ENCODE measurements around the gene LARGE1. TPM values are rescaled to one million over a fixed set of nuclear protein-coding genes. Genes with fewer than 3 reads are reported as not detected.
A peak's percentile ranks its signal among the peaks of the same experiment; 100 is the strongest.

LARGE1 gene
- under 1 TPM; 0.18 to 0.58 TPM for total RNA-seq

DNA sequence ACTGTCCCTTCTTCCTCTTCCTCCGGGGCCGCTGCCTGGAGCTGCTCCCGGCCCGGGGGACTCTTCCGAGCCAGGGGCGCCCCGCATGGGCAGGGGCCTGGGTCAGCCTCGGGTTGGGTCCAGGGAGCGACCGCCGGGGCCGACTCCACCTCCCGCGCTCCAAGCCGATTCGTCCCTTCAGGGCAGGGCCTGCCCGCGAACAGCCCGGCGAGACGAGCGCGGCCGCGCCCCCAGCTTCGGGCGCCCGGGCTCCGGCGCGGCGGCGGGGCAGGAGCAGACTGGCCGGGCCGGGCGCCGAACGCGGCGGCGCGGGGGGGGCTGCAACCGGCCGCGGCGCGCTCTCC lies at the start of gene LARGE1:
Gene LARGE1, minus strand, starts transcription at position 280 of the 344 bp plus-strand sequence.
- ChIA-PET CTCF (interaction anchor here (0.6 kb wide), 1 partner anchor 13 kb away, joined by 3 read pairs; no protein-coding TSS in a partner anchor), POLR2A (no interaction called here)
- no peak for ATAC-seq
- peaks cover 50% of the 10 kb centered on the region for H3K27me3 Mint-ChIP-seq (ENCODE audit: low read depth)
- H3K36me3 Mint-ChIP-seq (ENCODE audit: low read depth): peaks cover 1% of the 10 kb centered on the region
- no peak for DNase-seq
- H3K4me1 Mint-ChIP-seq (ENCODE audit: low read depth): peaks cover 15% of the 10 kb centered on the region
- H3K9me3 Mint-ChIP-seq (ENCODE audit: insufficient read depth): no peaks in the 10 kb centered on the region
- H3K27ac Mint-ChIP-seq: no peak within 1 kb of the TSS
- peak within 1 kb of the TSS; percentile 57 for H3K4me3 Mint-ChIP-seq

DNA sequence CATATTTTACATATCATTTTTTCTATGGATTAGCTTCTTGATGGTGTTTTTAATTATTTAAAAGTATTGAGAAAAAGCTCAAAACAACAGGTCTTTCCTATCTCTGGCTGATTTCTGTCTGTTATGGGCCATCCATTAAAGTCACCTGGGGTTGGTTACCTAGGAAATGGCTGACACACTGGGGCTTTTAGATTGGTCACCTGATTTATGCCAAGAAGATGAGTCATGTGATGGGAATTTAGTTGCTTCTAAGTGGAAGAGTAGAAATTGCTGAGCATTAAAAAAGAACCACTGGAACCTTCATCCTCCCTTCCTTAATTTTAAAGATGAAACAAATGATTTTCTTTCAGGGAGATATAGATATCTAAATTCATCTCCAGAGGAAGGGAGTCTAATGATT lies 48.8 kb upstream of the LARGE1 start:
- DNase-seq (no peak), ATAC-seq (no peak)
- no peaks in the 10 kb centered on the region for H3K4me1 Mint-ChIP-seq (ENCODE audit: low read depth)
- no peaks in the 10 kb centered on the region for H3K27me3 Mint-ChIP-seq (ENCODE audit: low read depth)
- peaks cover 6% of the 10 kb centered on the region for H3K9me3 Mint-ChIP-seq (ENCODE audit: insufficient read depth)
- H3K4me3 Mint-ChIP-seq: no peak overlapping the region
- POLR2A ChIA-PET: no interaction called here
- CTCF ChIA-PET: no interaction called here
- no peak overlapping the region for H3K27ac Mint-ChIP-seq
- no peaks in the 10 kb centered on the region for H3K36me3 Mint-ChIP-seq (ENCODE audit: low read depth)

DNA sequence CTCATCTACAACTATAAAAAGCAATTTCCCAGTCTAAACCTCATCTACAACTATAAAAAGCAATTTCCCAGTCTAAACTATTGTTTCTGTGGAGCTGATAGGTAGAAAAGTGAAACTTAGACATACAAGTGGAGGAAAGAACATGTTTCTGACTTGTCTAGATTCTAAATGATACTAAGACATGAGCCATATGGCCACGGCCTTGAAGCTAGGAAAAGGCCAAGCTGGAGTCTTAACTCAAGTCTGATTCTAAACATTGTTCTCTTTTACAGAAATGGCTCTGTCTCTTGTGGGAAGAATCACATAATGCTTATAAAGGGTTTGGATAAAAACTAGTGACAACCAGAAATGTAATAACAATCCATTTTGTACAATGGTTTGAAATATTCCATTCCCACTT lies 43.8 kb upstream of the LARGE1 start:
- no peaks in the 10 kb centered on the region for H3K27me3 Mint-ChIP-seq (ENCODE audit: low read depth)
- POLR2A ChIA-PET: no interaction called here

DNA sequence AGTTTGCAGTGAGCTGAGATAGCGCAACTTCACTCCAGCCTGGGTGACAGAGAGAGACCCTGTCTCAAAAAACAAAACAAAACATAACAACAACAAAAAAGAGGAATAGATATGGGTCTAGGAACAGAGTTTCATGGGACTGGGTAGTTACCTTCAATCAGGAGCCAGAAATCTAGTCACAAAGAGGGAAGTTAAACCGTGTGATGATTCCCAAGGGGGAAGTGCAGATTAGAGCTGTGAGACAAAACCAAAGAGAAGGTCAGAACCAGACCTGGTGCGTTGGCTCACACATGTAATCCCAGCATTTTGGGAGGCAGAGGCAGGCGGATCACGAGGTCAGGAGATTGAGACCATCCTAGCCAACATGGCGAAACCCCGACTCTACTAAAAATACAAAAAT lies 42.1 kb upstream of the LARGE1 start:
- H3K27ac Mint-ChIP-seq: no peak overlapping the region
- H3K36me3 Mint-ChIP-seq (ENCODE audit: low read depth): no peaks in the 10 kb centered on the region
- no peaks in the 10 kb centered on the region for H3K9me3 Mint-ChIP-seq (ENCODE audit: insufficient read depth)
- H3K4me1 Mint-ChIP-seq (ENCODE audit: low read depth): no peaks in the 10 kb centered on the region
- H3K27me3 Mint-ChIP-seq (ENCODE audit: low read depth): no peaks in the 10 kb centered on the region
- POLR2A ChIA-PET: no interaction called here
- ATAC-seq (no peak), DNase-seq (no peak)
- no peak overlapping the region for H3K4me3 Mint-ChIP-seq
- CTCF ChIA-PET: no interaction called here

More for the DNA sequence above, 43.8 kb upstream of the LARGE1 start:
- Mint-ChIP-seq H3K9me3 (ENCODE audit: insufficient read depth) (no peaks in the 10 kb centered on the region), H3K4me3 (no peak overlapping the region), H3K4me1 (ENCODE audit: low read depth) (no peaks in the 10 kb centered on the region), H3K36me3 (ENCODE audit: low read depth) (no peaks in the 10 kb centered on the region), H3K27ac (no peak overlapping the region)
- CTCF ChIA-PET: no interaction called here
- no peak for DNase-seq
- ATAC-seq: no peak

DNA sequence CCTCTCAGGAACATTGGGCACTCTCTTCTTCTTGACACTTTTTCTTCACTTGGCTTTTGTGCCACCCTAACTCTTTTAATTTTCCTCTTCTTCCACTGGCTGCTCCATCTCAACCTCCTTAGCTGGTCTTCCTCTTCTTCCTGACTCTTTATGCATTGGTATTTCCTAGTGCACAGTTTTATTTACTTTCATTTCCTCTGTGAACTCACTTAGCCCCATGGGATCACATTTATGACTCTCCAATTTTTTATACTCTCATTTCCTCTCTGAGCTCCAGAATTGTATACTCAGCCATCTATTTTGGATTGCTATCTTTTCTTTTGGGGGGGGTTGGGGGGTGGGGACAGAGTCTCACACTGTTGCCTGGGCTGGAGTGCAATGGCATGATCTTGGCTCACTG lies 38.5 kb upstream of the LARGE1 start:
- Mint-ChIP-seq H3K27ac (no peak overlapping the region), H3K36me3 (ENCODE audit: low read depth) (no peaks in the 10 kb centered on the region), H3K4me1 (ENCODE audit: low read depth) (no peaks in the 10 kb centered on the region), H3K9me3 (ENCODE audit: insufficient read depth) (no peaks in the 10 kb centered on the region), H3K27me3 (ENCODE audit: low read depth) (no peaks in the 10 kb centered on the region), H3K4me3 (no peak overlapping the region)
- ATAC-seq (no peak), DNase-seq (no peak)
- POLR2A ChIA-PET: no interaction called here
- CTCF ChIA-PET: no interaction called here

DNA sequence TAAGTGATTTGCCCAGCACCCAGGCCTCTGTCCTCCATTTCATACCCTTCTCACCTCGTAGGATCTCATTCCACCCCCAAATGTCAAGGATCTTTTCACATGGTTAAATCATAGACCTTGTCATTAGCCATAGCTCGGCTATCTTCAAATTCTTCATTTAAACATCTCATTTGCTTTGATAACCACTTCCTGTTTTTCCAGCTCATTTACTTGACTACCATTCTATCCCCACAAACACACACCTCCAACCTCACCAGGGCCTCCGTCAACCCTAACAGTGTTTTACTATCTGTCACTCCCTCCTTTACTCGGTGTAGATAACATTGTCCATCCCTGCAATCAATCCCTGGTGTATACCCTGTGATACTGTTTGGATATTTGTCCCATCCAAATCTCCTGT lies 36.8 kb upstream of the LARGE1 start:
- POLR2A ChIA-PET: no interaction called here
- CTCF ChIA-PET: no interaction called here
- no peaks in the 10 kb centered on the region for H3K27me3 Mint-ChIP-seq (ENCODE audit: low read depth)
- H3K9me3 Mint-ChIP-seq (ENCODE audit: insufficient read depth): no peaks in the 10 kb centered on the region
- no peak for ATAC-seq
- no peak for DNase-seq
- no peaks in the 10 kb centered on the region for H3K36me3 Mint-ChIP-seq (ENCODE audit: low read depth)
- H3K4me1 Mint-ChIP-seq (ENCODE audit: low read depth): no peaks in the 10 kb centered on the region
- H3K27ac Mint-ChIP-seq: no peak overlapping the region
- H3K4me3 Mint-ChIP-seq: no peak overlapping the region

DNA sequence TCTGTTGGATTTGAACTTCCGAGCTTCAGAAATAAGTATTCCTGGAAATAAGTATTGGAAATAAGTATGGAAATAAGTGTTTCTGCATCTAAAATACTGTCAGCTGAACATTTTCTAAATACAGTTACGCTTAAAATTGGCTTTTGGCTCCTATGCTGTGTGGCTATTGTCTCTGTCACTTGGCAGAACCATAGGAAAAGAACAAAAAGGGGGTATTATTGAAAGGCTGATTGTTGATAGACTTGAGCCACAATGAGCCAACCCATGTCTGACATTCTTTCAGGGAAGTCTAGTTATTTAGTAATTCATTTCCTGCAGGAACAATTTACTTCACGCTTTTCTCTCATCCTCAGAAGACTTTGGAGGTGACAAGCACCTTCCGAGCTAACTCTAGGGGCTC lies 32.5 kb upstream of the LARGE1 start:
- Mint-ChIP-seq H3K36me3 (ENCODE audit: low read depth) (no peaks in the 10 kb centered on the region), H3K27ac (no peak overlapping the region), H3K4me3 (no peak overlapping the region), H3K4me1 (ENCODE audit: low read depth) (no peaks in the 10 kb centered on the region), H3K9me3 (ENCODE audit: insufficient read depth) (no peaks in the 10 kb centered on the region), H3K27me3 (ENCODE audit: low read depth) (no peaks in the 10 kb centered on the region)
- POLR2A ChIA-PET: interaction anchor here (0.6 kb wide), 1 partner anchor 152 kb away, joined by 3 read pairs; no protein-coding TSS in a partner anchor
- no peak for ATAC-seq
- CTCF ChIA-PET: no interaction called here
- no peak for DNase-seq

DNA sequence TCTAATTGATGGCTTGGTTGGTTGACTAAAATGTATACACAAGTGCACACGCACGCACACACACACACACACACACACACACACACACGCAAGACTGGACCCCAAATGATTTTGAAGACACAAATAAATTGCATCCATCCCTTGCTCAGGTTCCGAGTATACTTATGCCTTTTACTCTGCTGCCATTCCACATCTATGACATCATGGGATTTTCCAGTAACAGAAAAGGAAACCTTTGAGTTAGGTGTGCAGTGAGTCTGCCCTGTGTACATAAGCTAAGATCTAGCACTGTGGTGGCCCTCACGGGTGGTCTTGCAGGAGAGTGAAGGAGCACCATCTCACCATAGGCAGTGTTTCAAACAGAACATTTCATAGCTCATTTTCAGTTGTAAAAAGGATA lies 20.5 kb upstream of the LARGE1 start:
- no peaks in the 10 kb centered on the region for H3K4me1 Mint-ChIP-seq (ENCODE audit: low read depth)
- H3K27ac Mint-ChIP-seq: no peak overlapping the region
- DNase-seq (no peak), ATAC-seq (no peak)
- H3K36me3 Mint-ChIP-seq (ENCODE audit: low read depth): no peaks in the 10 kb centered on the region
- peaks cover 20% of the 10 kb centered on the region for H3K9me3 Mint-ChIP-seq (ENCODE audit: insufficient read depth)
- H3K27me3 Mint-ChIP-seq (ENCODE audit: low read depth): no peaks in the 10 kb centered on the region
- no peak overlapping the region for H3K4me3 Mint-ChIP-seq
- ChIA-PET CTCF (no interaction called here), POLR2A (no interaction called here)

DNA sequence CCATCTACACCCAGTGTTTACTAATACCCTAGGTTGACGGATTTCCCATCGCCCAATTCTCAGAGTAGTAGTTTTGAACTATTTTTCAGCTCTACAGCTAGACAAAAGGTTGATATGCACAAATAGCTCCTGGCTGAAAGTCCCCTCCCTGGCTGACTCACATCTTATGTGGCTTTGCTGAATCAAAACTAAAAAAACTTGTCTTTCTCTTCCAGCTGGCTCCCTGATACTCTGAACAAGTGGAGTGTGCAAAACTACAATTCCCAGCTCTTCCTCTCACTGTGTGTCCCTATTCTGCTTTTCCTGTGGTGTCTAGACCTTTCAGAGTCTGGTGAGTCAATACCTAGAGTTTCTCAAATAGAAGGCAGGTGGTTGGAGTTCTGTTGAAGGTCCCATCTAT lies 12.7 kb upstream of the LARGE1 start:
- ATAC-seq (no peak), DNase-seq (no peak)
- no peak overlapping the region for H3K27ac Mint-ChIP-seq
- H3K27me3 Mint-ChIP-seq (ENCODE audit: low read depth): no peaks in the 10 kb centered on the region
- no peaks in the 10 kb centered on the region for H3K4me1 Mint-ChIP-seq (ENCODE audit: low read depth)
- H3K9me3 Mint-ChIP-seq (ENCODE audit: insufficient read depth): no peaks in the 10 kb centered on the region
- ChIA-PET CTCF (no interaction called here), POLR2A (no interaction called here)
- no peak overlapping the region for H3K4me3 Mint-ChIP-seq
- no peaks in the 10 kb centered on the region for H3K36me3 Mint-ChIP-seq (ENCODE audit: low read depth)

DNA sequence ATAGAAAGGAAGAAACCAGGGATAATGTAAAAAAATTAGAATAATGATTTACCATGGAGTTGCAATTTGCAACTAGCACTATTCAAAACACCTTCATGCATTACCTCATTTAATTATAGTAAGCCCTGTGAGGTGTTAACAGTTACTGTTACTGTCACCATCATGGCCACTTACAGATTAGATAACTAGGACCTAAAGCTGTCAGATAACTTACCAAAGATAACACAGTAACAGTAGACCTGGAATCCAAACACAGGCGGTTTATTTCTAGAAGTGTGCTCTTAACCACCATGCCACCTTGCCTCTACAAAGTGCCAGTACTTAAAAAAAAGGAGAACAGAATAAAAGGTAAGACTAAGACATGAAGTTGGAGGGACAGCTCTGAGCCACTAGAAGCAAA lies 11.1 kb upstream of the LARGE1 start:
- no peak for ATAC-seq
- H3K27ac Mint-ChIP-seq: no peak overlapping the region
- H3K9me3 Mint-ChIP-seq (ENCODE audit: insufficient read depth): no peaks in the 10 kb centered on the region
- H3K4me1 Mint-ChIP-seq (ENCODE audit: low read depth): no peaks in the 10 kb centered on the region
- ChIA-PET CTCF (no interaction called here), POLR2A (no interaction called here)
- no peaks in the 10 kb centered on the region for H3K36me3 Mint-ChIP-seq (ENCODE audit: low read depth)
- no peak overlapping the region for H3K4me3 Mint-ChIP-seq
- H3K27me3 Mint-ChIP-seq (ENCODE audit: low read depth): no peaks in the 10 kb centered on the region
- no peak for DNase-seq

DNA sequence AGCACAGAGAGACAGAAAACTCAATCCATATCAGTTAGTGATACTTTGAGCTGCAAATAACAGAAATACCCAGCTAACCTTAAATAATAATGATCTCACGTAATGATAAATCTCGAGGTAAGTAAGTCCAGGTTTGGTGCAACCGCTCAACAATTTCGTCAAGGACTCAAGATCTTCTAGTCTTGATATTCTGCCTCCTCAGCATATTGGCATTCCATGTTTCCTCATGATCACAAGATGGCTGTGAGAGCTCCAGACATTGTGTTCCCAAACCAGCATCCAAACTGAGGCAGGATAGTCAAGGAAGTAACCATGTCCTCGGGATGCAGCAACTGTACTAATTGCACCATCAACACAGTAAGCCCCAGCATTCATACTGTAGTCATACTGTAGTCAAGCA lies 7.5 kb upstream of the LARGE1 start:
- H3K27ac Mint-ChIP-seq: no peak overlapping the region
- peaks cover 3% of the 10 kb centered on the region for H3K4me1 Mint-ChIP-seq (ENCODE audit: low read depth)
- DNase-seq (no peak), ATAC-seq (no peak)
- ChIA-PET POLR2A (no interaction called here), CTCF (no interaction called here)
- no peaks in the 10 kb centered on the region for H3K9me3 Mint-ChIP-seq (ENCODE audit: insufficient read depth)
- no peak overlapping the region for H3K4me3 Mint-ChIP-seq
- no peaks in the 10 kb centered on the region for H3K36me3 Mint-ChIP-seq (ENCODE audit: low read depth)
- peaks cover 15% of the 10 kb centered on the region for H3K27me3 Mint-ChIP-seq (ENCODE audit: low read depth)

DNA sequence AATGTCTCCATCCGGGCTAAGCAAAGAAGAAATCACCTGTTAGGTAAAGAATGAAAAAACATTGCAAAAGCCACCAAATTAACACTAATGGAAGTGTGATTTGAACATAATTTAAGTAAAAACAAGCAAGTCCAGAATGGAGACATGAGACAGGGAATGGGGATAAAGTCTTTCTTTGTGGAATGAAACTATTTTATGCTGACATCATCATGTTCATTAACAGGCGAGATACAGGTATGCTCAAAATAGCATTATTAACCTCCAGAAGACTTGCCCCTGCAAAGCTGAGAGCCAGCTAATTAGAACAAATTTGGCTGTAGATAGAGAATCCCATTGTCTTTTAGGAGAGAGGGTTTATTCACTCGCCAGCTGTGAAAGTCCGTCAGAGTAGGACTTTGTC lies 4.9 kb upstream of the LARGE1 start:
- H3K27me3 Mint-ChIP-seq (ENCODE audit: low read depth): peaks cover 26% of the 10 kb centered on the region
- no peak for DNase-seq
- ChIA-PET CTCF (no interaction called here), POLR2A (interaction anchor here (0.6 kb wide), 1 partner anchor 28 kb away, joined by 3 read pairs; no protein-coding TSS in a partner anchor)
- H3K4me3 Mint-ChIP-seq: no peak overlapping the region
- no peak for ATAC-seq
- peaks cover 12% of the 10 kb centered on the region for H3K4me1 Mint-ChIP-seq (ENCODE audit: low read depth)
- no peaks in the 10 kb centered on the region for H3K9me3 Mint-ChIP-seq (ENCODE audit: insufficient read depth)
- H3K27ac Mint-ChIP-seq: no peak overlapping the region
- H3K36me3 Mint-ChIP-seq (ENCODE audit: low read depth): no peaks in the 10 kb centered on the region

DNA sequence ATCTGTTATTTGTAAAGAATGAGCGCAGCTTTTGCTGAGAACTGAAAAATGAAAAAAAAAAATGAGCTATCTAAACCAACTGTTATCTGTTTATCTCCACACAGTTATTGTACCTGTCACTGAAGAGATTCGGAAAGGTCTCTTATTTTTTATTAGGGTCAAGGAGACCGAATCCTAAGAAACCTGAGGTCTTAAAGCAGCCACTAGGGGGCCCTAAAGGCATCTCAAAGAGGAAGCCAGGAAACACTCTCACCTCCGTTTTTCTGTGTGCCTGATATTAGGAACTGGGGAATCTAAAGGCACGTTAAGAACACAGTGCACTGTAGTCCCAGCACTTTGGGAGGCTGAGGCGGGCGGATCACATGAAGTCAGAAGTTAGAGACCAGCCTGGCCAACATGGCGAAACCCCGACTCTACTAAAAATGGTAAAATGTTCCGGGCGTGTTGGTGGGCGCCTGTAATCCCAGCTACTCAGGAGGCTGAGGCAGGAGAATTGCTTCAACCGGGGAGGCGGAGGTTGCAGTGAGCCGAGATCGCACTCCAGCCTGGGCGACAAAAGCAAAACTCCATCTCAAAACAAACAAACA lies 3.5 kb upstream of the LARGE1 start:
- H3K27ac Mint-ChIP-seq: no peak overlapping the region
- peaks cover 1% of the 10 kb centered on the region for H3K36me3 Mint-ChIP-seq (ENCODE audit: low read depth)
- ATAC-seq (no peak), DNase-seq (peak; percentile 47)
- H3K9me3 Mint-ChIP-seq (ENCODE audit: insufficient read depth): no peaks in the 10 kb centered on the region
- H3K4me1 Mint-ChIP-seq (ENCODE audit: low read depth): peaks cover 15% of the 10 kb centered on the region
- H3K27me3 Mint-ChIP-seq (ENCODE audit: low read depth): peaks cover 33% of the 10 kb centered on the region
- CTCF ChIA-PET: interaction anchor here (1.1 to 2.6 kb wide), 3 partner anchors 14 to 1227 kb away, joined by 3 to 7 read pairs (median 4); no protein-coding TSS in a partner anchor
- POLR2A ChIA-PET: no interaction called here
- no peak overlapping the region for H3K4me3 Mint-ChIP-seq
